ENCODE measurements around the gene GCSAM.

- TF ChIP-seq CTCF (IDR thresholded peaks at IDR 0.05) (no peak), POLR2AphosphoS5 (IDR thresholded peaks at IDR 0.05) (no peak)
These were observed 494 bp downstream of the GCSAM start for GRCh38 chr3:112132554-112132953.
